KMS-11 (cell line): ENCODE results near the gene KRT36.

ENCODE experiments used
- H2AFZ ChIP-seq: fragments of 200-600 bp; sonication (generic); 2 replicates; pipeline ENCODE4 v1.6.1; 2016; ENCODE audit warnings: antibody characterized with exemption, mixed run types, low read depth
- H3K27ac ChIP-seq: fragments of 200-600 bp; sonication (generic); 2 replicates; pipeline ENCODE4 v1.6.1; 2016; ENCODE audit warnings: mild to moderate bottlenecking, mixed run types
- H3K27me3 ChIP-seq: fragments of 200-600 bp; sonication (generic); 2 replicates; pipeline ENCODE4 v1.6.1; 2017; ENCODE audit warnings: mild to moderate bottlenecking, low read depth, mixed run types, moderate library complexity; ENCODE audit not compliant: insufficient read depth
- H3K36me3 ChIP-seq: fragments of 200-600 bp; sonication (generic); 2 replicates; pipeline ENCODE4 v1.6.1; 2017; ENCODE audit warnings: mild to moderate bottlenecking, mixed run types; ENCODE audit not compliant: insufficient read depth
- H3K4me1 ChIP-seq: fragments of 200-600 bp; sonication (generic); 2 replicates; pipeline ENCODE4 v1.6.1; 2016; ENCODE audit warnings: mild to moderate bottlenecking, low read depth, mixed run types; ENCODE audit not compliant: poor library complexity, severe bottlenecking
- H3K4me2 ChIP-seq: fragments of 200-600 bp; sonication (generic); 2 replicates; pipeline ENCODE4 v1.7.0; 2016; ENCODE audit warnings: mild to moderate bottlenecking, mixed run types
- H3K4me3 ChIP-seq: fragments of 200-600 bp; sonication (generic); IDR thresholded peaks from 2 replicates; pipeline ENCODE4 v1.6.1; 2017; ENCODE audit warnings: low read depth, low read length, mixed read lengths; ENCODE audit not compliant: insufficient read depth
- H3K79me2 ChIP-seq: fragments of 200-600 bp; sonication (generic); 2 replicates; pipeline ENCODE4 v1.6.1; 2016; ENCODE audit warnings: low read depth, mixed run types; ENCODE audit not compliant: insufficient read depth
- H3K9ac ChIP-seq: fragments of 200-600 bp; sonication (generic); 2 replicates; pipeline ENCODE4 v1.6.1; 2016; ENCODE audit warnings: mild to moderate bottlenecking, mixed run types
- H4K20me1 ChIP-seq: fragments of 200-600 bp; sonication (generic); 2 replicates; pipeline ENCODE4 v1.6.1; 2016; ENCODE audit warnings: mild to moderate bottlenecking, mixed run types; ENCODE audit not compliant: insufficient read depth
- TF ChIP-seq, protein P1 (sequence below): fragments of 200-600 bp; sonication (generic); conservative IDR thresholded peaks from 2 replicates; pipeline ENCODE4 v1.6.1; 2017; ENCODE audit warnings: low read depth, mild to moderate bottlenecking, antibody characterized with exemption, low read length, moderate library complexity, mixed read lengths

The KRT36 gene

DNA sequence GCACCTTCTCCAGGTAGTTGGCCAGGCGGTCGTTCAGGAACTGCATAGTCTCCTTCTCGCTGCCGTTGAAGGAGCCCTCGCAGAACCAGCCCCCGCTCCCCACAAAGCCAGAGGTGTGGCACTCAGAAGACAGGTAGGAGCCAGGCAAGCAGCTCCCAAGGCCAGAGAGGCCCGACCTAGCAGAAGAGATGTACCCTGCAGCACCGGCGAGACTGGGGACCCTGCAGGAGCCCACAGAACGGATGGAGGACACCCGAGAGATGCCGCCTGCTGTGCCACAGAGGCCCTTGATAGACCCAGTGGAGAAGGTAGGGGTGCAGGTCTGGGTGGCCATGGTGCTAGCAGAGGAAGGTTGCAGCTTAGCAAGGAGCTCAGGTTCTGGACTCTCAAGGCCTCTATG, at the start of gene KRT36:
KRT36 (minus strand) TSS at position 380 of the 400 bp plus-strand sequence; CDS start at position 334, 46 bp downstream.
- Histone ChIP-seq H3K36me3 (no peaks in the 10 kb centered on the region), H4K20me1 (no peaks in the 10 kb centered on the region), H3K4me3 (no peak within 1 kb of the TSS), H3K27ac (no peak within 1 kb of the TSS), H3K27me3 (no peaks in the 10 kb centered on the region; the same call in 1 of the 2 replicates), H3K79me2 (no peaks in the 10 kb centered on the region), H3K4me1 (no peaks in the 10 kb centered on the region), H3K4me2 (no peak within 1 kb of the TSS), H2AFZ (no peak within 1 kb of the TSS), H3K9ac (no peak within 1 kb of the TSS)
- TF ChIP-seq, protein P1, sequence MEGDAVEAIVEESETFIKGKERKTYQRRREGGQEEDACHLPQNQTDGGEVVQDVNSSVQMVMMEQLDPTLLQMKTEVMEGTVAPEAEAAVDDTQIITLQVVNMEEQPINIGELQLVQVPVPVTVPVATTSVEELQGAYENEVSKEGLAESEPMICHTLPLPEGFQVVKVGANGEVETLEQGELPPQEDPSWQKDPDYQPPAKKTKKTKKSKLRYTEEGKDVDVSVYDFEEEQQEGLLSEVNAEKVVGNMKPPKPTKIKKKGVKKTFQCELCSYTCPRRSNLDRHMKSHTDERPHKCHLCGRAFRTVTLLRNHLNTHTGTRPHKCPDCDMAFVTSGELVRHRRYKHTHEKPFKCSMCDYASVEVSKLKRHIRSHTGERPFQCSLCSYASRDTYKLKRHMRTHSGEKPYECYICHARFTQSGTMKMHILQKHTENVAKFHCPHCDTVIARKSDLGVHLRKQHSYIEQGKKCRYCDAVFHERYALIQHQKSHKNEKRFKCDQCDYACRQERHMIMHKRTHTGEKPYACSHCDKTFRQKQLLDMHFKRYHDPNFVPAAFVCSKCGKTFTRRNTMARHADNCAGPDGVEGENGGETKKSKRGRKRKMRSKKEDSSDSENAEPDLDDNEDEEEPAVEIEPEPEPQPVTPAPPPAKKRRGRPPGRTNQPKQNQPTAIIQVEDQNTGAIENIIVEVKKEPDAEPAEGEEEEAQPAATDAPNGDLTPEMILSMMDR: no peak

DNA sequence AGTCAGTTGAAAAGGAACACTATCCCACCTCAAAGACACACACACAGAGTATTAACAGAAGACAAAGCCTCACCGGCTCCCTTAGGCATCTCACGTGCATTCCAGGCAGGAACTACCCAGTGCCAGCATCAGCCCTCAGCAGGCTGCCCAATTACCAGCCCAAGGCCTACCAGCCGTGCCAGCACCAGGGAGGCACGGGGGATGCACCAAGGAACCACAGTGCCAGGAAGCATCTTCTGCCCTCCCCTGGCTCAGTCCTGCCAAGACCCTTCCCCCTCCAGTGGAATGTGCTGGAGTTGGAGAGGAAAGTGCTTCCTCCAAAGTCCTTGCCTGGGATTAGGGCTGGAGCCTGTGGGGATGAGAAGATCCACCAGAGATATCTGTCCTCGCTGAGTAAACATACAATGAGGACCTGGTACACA, 49.4 kb upstream of the KRT36 start:
- Histone ChIP-seq H3K4me3 (no peak overlapping the region), H3K4me1 (no peaks in the 10 kb centered on the region), H2AFZ (no peak overlapping the region), H3K4me2 (no peak overlapping the region), H3K36me3 (no peaks in the 10 kb centered on the region), H3K79me2 (no peaks in the 10 kb centered on the region), H4K20me1 (no peaks in the 10 kb centered on the region), H3K27ac (no peak overlapping the region), H3K9ac (no peak overlapping the region), H3K27me3 (no peaks in the 10 kb centered on the region; the same call in 1 of the 2 replicates)
- TF ChIP-seq, protein P1: no peak

DNA sequence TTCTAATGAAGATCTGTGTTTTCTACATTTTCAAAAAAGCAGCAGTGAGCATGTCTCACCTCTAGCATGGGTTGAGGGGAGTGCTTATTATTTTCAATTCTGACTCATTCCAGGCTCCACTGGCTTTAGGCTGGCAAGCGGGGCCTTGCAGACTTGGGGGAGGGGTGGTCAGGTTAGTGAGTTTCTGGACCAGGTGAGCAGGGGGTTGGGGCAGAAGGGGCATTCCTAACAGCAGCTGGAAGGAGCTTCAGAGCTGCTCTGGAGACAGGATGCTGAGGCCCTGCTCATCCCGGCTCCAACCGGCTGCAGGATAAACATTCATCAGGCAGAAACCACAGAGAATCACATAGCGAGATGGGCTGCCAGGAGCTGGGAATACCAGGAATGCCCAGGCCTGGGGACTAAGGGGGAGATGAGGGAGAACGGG, 48.9 kb upstream of the KRT36 start:
- no peak overlapping the region for H2AFZ ChIP-seq
- no peaks in the 10 kb centered on the region for H3K4me1 ChIP-seq
- no peaks in the 10 kb centered on the region for H4K20me1 ChIP-seq
- no peaks in the 10 kb centered on the region for H3K36me3 ChIP-seq
- TF ChIP-seq, protein P1: no peak
- H3K9ac ChIP-seq: no peak overlapping the region
- H3K4me2 ChIP-seq: no peak overlapping the region
- no peak overlapping the region for H3K27ac ChIP-seq
- no peaks in the 10 kb centered on the region for H3K79me2 ChIP-seq
- no peak overlapping the region for H3K4me3 ChIP-seq
- H3K27me3 ChIP-seq: no peaks in the 10 kb centered on the region; the same call in 1 of the 2 replicates

DNA sequence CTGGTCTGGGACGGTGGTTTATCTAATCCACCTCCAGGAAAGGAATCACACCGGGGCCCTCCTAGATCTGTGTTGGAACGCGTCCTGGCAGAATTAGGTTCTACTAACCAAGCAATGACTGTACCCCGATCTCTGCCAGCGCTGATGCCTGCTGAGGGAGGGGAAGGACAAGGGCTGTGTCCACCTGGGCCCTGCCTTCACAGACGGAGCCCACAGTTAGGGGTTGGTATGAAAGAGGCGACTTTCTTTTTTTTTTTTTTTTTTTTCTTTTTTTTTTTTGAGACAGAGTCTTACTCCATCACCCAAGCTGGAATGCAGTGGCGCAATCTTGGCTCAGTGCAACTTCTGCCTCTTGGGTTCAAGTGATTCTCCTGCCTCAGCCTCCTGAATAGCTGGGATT, 48.3 kb upstream of the KRT36 start:
- Histone ChIP-seq H3K4me1 (no peaks in the 10 kb centered on the region), H3K27ac (no peak overlapping the region)
- TF ChIP-seq, protein P1: no peak

More for the DNA sequence above, 48.3 kb upstream of the KRT36 start:
- no peaks in the 10 kb centered on the region; the same call in 1 of the 2 replicates for H3K27me3 ChIP-seq
- H3K36me3 ChIP-seq: no peaks in the 10 kb centered on the region
- no peak overlapping the region for H3K4me2 ChIP-seq
- no peak overlapping the region for H3K9ac ChIP-seq
- no peaks in the 10 kb centered on the region for H3K79me2 ChIP-seq
- H2AFZ ChIP-seq: no peak overlapping the region
- H4K20me1 ChIP-seq: no peaks in the 10 kb centered on the region
- no peak overlapping the region for H3K4me3 ChIP-seq
